HUES48 (cell line): ENCODE measurements around the gene MAP2K3.
A peak's percentile ranks its signal among the peaks of the same experiment; 100 is the strongest.
"Not testable (repeated sequence)": the region's sequence is repeated elsewhere in the genome, so short reads cannot be mapped to it uniquely, and the experiment has no call there.

Experiments used
- H3K27ac ChIP-seq: one replicate; pipeline ENCODE4 v1.7.0; 2013; ENCODE audit warnings: low read depth, low read length, inconsistent platforms
- H3K27me3 ChIP-seq: 2 replicates; pipeline ENCODE4 v1.6.1; 2013; ENCODE audit warnings: mild to moderate bottlenecking, low read length; ENCODE audit not compliant: control insufficient read depth, insufficient read depth
- H3K36me3 ChIP-seq: 2 replicates; pipeline ENCODE4 v1.6.1; 2013; ENCODE audit warnings: low read length; ENCODE audit not compliant: control insufficient read depth, insufficient read depth
- H3K4me1 ChIP-seq: 2 replicates; pipeline ENCODE4 v1.6.1; 2013; ENCODE audit warnings: mild to moderate bottlenecking, low read length; ENCODE audit not compliant: control insufficient read depth, insufficient read depth
- H3K4me3 ChIP-seq: 2 replicates; pipeline ENCODE4 v1.5.1; 2013; ENCODE audit warnings: mild to moderate bottlenecking, low read depth, low read length
- H3K9ac ChIP-seq: 2 replicates; pipeline ENCODE4 v1.6.1; 2013; ENCODE audit warnings: mild to moderate bottlenecking, low read depth, low read length, moderate library complexity
- H3K9me3 ChIP-seq: 2 replicates; pipeline ENCODE4 v1.6.1; 2013; ENCODE audit warnings: low read length; ENCODE audit not compliant: control insufficient read depth, insufficient read depth

MAP2K3 gene

GRCh38 chr17:21307273-21307625, 22.7 kb downstream of the MAP2K3 start:
- not testable (repeated sequence) for H3K27ac ChIP-seq, H3K4me3 ChIP-seq, H3K27me3 ChIP-seq, H3K9ac ChIP-seq, H3K4me1 ChIP-seq
- Histone ChIP-seq H3K36me3 (peaks cover 17% of the 10 kb centered on the region), H3K9me3 (peaks cover 13% of the 10 kb centered on the region)

- H3K36me3 ChIP-seq, H3K4me3 ChIP-seq, H3K9me3 ChIP-seq: not testable (repeated sequence)
Observed at GRCh38 chr17:21308931-21309381, 24.4 kb downstream of the MAP2K3 start.

GRCh38 chr17:21310061-21310765, 25.7 kb downstream of the MAP2K3 start:
- H3K9me3 ChIP-seq, H3K9ac ChIP-seq, H3K27me3 ChIP-seq, H3K27ac ChIP-seq, H3K36me3 ChIP-seq, H3K4me3 ChIP-seq, H3K4me1 ChIP-seq: not testable (repeated sequence)

More at GRCh38 chr17:21308931-21309381, 24.4 kb downstream of the MAP2K3 start:
- not testable (repeated sequence) for H3K4me1 ChIP-seq, H3K9ac ChIP-seq, H3K27ac ChIP-seq, H3K27me3 ChIP-seq

- H3K9ac ChIP-seq, H3K27me3 ChIP-seq, H3K27ac ChIP-seq, H3K9me3 ChIP-seq, H3K4me1 ChIP-seq, H3K4me3 ChIP-seq, H3K36me3 ChIP-seq: not testable (repeated sequence)
Observed at GRCh38 chr17:21310766-21311602, 26.5 kb downstream of the MAP2K3 start.

GRCh38 chr17:21313320-21313719, 28.8 kb downstream of the MAP2K3 start:
- no peak overlapping the region for H3K9ac ChIP-seq
- H3K27ac ChIP-seq = no peak overlapping the region
- H3K4me1 ChIP-seq = no peaks in the 10 kb centered on the region
- no peaks in the 10 kb centered on the region; the same call in 1 of the 2 replicates for H3K27me3 ChIP-seq
- no peaks in the 10 kb centered on the region for H3K9me3 ChIP-seq
- peaks cover 3% of the 10 kb centered on the region; the same call in 1 of the 2 replicates for H3K36me3 ChIP-seq
- H3K4me3 ChIP-seq = no peak overlapping the region

GRCh38 chr17:21313761-21314160, 29.2 kb downstream of the MAP2K3 start:
- H3K36me3 ChIP-seq, H3K9ac ChIP-seq, H3K4me3 ChIP-seq, H3K4me1 ChIP-seq, H3K27ac ChIP-seq, H3K9me3 ChIP-seq, H3K27me3 ChIP-seq: not testable (repeated sequence)

- not testable (repeated sequence) for H3K9me3 ChIP-seq, H3K9ac ChIP-seq, H3K4me1 ChIP-seq, H3K27me3 ChIP-seq, H3K27ac ChIP-seq, H3K36me3 ChIP-seq, H3K4me3 ChIP-seq
Observed at GRCh38 chr17:21314261-21314664, 29.8 kb downstream of the MAP2K3 start.

GRCh38 chr17:21314701-21315111, 30.2 kb downstream of the MAP2K3 start:
- H3K27me3 ChIP-seq, H3K36me3 ChIP-seq, H3K9me3 ChIP-seq, H3K4me3 ChIP-seq, H3K9ac ChIP-seq, H3K4me1 ChIP-seq, H3K27ac ChIP-seq: not testable (repeated sequence)

GRCh38 chr17:21315246-21316000, 30.9 kb downstream of the MAP2K3 start:
- H3K4me1 ChIP-seq, H3K27ac ChIP-seq, H3K36me3 ChIP-seq, H3K4me3 ChIP-seq, H3K9ac ChIP-seq, H3K27me3 ChIP-seq, H3K9me3 ChIP-seq: not testable (repeated sequence)

- H3K4me1 ChIP-seq, H3K9ac ChIP-seq, H3K27ac ChIP-seq, H3K27me3 ChIP-seq, H3K36me3 ChIP-seq, H3K9me3 ChIP-seq: not testable (repeated sequence)
- peak overlapping the region; percentile 35; the same call in 1 of the 2 replicates for H3K4me3 ChIP-seq
Observed at GRCh38 chr17:21316212-21316886, 31.8 kb downstream of the MAP2K3 start.
